Erythroblast (primary cell): ENCODE results near the gene NHP2.

Experiments
- GATA1 ChIP-seq: IDR thresholded peaks from 2 replicates; pipeline ENCODE4 v1.6.1; 2011; ENCODE audit warnings: low read depth, mild to moderate bottlenecking, control low read depth, low read length, moderate library complexity
- POLR2A ChIP-seq: IDR thresholded peaks from 2 replicates; pipeline ENCODE4 v1.6.1; 2011; ENCODE audit warnings: mild to moderate bottlenecking, low read length

GRCh38 chr5:178163772-178164735 is 10.4 kb upstream of the NHP2 start:
- TF ChIP-seq POLR2A (no peak), GATA1 (no peak)
